Activated T-helper 9 cell treated with anti-CD3 and anti-CD28 coated beads, Interleukin-2, amount 50 U/mL, for 16 hours (primary cell): ENCODE data around the gene ARHGAP6.
"Not testable (repeated sequence)": the region's sequence is repeated elsewhere in the genome, so short reads cannot be mapped to it uniquely, and the experiment has no call there.

Source experiments
- DNase-seq: peaks from one replicate; pipeline ENCODE4 v3.0.0-alpha.2; 2020; ENCODE audit warnings: low read depth

The ARHGAP6 gene

GRCh38 chrX:11519234-11519633 lies 146.5 kb downstream of the ARHGAP6 start:
- DNase-seq = not testable (repeated sequence)

- DNase-seq = no peak
Measured at GRCh38 chrX:11509786-11510185, 155.9 kb downstream of the ARHGAP6 start.

GRCh38 chrX:11504234-11504633 lies 161.5 kb downstream of the ARHGAP6 start:
- DNase-seq = no peak

- DNase-seq = no peak
Measured at GRCh38 chrX:11499076-11500044, 166.4 kb downstream of the ARHGAP6 start.

DNA sequence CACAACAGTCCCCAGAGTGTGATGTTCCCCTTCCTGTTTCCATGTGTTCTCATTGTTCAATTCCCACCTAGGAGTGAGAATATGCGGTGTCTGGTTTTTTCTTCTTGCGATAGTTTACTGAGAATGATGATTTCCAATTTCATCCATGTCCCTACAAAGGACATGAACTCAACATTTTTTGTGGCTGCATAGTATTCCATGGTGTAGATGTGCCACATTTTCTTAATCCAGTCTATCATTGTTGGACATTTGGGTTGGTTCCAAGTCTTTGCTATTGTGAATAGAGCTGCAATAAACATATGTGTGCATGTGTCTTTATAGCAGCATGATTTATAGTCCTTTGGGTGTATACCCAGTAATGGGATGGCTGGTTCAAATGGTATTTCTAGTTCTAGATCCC lies 174.3 kb downstream of the ARHGAP6 start:
- DNase-seq = not testable (repeated sequence)

GRCh38 chrX:11484290-11484689 lies 181.4 kb downstream of the ARHGAP6 start:
- no peak for DNase-seq

GRCh38 chrX:11481035-11481434 lies 184.7 kb downstream of the ARHGAP6 start:
- no peak for DNase-seq

DNA sequence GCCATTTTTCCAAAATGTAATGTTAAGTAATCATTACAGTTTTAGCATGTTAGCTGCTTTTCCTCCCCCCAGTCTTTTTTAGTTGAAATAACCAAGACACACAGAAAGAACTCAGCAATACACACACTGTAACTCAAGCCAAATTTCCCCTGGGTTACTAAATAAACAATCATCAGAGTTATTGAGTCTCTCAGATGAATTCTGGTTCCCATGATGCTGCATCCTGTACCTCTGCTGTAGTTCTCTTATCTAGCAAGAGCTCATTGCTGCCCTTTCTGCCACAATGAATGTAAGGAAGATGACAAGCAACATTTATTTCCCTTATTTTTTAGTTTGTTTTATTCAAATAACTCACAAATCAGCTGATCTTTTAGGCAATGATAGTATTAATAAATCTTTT lies 185.1 kb downstream of the ARHGAP6 start:
- no peak for DNase-seq

DNA sequence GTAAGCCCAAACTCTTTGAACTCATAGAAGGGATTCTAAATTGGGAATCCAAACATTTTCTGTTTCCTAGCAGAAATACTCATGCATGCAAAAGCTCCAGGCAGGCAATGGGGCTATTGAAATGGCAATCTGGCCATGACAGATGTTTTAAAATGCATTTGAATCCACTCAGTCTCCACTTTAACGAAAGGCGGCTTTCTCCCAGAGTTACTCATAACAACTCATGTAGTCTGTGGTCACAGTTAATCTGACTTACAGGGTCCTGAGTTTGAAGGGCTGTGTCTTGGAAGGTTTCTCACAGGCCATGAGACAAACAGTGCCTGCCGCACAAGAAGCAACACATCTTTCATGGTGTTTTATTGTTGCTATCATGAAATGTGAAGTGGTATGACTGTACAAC lies 186.8 kb downstream of the ARHGAP6 start:
- no peak for DNase-seq

DNA sequence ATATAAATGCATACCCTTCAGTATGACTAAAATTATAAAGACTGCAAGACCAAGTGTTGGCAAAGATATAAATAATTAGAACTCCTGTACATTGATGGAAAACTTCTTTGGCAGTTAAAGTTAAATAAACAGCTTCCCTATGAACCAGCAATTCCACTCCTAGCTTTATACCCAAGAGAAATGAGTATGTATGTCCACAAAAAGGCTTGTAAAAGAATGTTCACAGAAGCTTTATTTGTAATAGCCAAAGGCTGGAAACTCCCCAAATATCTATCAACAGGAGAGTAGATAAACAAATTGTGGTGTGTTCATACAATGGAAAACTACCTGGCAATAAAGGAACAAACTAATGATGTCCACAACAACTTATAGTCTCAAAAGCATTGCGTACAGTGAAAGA lies 187.7 kb downstream of the ARHGAP6 start:
- no peak for DNase-seq

- DNase-seq = no peak
Measured at GRCh38 chrX:11474576-11474975, 191.1 kb downstream of the ARHGAP6 start.

DNA sequence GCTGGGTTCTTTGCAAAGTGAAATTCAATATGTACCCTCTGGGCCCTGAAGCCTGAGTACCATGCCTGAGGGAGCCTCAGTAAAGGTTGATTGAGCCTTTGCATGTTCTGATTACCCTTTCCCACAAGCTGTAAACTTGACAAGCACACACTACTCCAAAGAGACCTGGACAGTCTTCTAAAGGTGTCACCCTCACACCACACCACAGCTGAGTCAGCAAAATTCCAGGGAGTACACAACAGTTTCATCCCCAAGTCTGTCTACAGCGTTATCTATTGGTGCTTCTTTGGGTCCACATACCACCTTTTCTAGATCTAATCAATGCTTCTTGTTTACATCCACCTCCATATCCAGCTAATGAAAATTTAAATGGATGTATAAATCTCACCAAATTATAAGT lies 191.7 kb downstream of the ARHGAP6 start:
- DNase-seq = no peak

DNA sequence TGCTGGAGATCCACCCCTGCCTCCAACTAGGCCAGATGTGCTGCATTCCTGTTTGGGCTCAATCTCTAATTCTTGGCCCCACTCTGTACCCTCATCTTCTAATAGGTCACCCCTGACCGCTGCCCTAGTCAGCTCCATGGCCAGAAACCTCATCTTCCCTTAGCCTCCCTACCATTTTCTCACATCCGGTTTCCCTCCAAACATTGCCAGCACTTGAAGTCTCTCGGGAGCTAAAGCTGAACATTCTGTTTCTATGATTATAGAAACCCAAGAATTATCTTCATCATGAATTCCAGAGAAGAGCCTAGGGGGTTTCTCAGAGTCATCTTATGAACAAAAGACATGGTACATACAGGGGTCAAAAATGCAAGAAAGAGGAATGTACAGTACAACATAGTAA lies 192.8 kb downstream of the ARHGAP6 start:
- DNase-seq = no peak

- no peak for DNase-seq
Measured at GRCh38 chrX:11472381-11472780, 193.3 kb downstream of the ARHGAP6 start.

DNA sequence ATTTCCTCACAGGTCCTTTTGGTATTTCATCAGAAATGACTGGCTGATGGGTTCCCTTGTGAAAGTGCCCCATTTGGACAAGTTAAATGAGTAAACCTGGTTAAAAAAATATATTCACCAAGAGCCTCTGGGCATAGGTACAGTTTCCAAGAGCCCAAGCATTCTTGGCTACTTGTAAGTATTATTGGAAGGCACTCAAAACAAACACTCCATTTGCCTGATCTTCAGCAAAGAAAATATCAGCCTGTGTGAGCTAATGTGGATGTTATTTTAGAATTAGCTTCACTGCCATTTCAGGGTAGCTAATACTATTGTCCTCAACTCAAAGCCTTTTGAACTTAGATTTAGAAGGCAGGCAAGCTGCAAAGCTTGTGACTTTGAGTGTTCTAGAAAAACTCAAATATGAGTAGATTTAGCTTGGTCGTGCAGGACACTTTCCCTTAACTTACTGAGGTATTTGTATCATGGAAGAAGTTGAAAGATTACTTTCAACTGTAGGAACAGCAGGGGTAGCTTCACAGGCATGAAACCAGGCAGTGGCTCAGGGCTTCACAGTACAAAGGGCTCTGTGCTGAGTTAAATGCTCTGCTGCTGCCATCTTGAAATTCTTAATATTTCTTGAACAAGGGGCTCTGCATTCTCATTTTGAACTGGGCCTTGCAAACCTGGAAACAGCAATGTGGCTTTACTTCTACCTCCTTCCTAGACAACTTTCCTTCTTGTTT lies 195.3 kb downstream of the ARHGAP6 start:
- DNase-seq = no peak

DNA sequence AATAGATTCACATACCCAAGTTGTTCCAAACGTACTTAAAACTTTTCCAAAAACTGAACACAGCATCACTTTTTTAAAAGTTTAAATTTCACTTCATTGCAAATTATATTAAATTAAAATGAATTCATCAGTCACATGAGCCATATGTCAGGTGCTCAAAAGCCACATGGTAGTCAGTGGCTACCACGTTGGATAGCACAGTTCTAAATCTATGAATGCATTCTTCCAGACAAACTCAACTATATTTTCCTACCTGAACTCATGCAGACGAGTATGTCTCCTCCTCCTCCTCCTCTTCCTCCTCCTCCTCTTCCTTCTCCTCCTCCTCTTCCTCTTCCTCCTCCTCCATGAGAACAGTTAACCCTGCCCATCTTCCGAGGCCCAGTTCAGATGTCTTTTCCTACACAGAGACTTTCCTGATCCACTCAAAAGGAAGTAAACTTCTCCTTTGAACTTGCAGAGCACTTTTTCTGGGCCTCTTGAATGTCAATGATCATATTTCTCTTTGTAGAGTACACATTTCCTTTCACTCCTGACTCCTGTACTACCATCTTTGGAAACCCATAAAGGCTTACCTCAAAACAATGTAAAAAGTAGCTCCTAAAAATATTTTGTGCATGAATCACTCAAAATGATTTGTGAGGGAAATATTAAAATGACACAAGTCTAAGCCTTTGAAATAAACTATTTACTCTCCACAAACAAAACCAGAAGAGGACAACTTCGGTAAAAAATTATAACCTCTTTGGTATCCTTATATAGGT lies 199.9 kb downstream of the ARHGAP6 start:
- no peak for DNase-seq

DNA sequence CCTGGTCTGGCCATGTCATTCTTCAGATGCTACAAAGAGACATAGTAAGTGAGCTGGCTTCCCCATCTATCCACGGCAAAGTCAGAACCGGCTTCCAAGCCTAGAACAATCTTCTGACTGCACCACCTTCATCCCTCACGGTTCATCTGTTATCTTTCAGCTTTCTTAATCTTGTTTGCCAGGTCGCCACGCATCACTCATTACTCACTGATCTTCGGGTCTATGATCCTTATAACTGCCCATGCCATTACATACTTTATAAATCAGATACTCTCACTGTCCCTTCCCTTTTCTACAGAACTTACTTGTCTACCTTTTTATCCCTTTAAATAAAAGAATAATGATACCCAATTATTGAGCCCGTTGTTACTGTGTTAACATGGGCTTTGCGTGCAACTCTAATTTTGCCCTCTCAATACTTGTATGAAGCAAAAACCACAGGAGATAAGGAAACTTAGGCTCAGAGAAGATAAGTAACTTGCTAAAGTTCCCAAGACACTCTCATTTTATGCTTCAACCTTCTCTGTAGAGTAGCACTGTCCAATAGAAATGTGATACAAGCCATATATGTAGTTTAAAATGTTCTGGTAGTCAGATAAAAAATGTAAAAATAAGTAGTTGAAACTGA lies 200.8 kb downstream of the ARHGAP6 start:
- no peak for DNase-seq

DNA sequence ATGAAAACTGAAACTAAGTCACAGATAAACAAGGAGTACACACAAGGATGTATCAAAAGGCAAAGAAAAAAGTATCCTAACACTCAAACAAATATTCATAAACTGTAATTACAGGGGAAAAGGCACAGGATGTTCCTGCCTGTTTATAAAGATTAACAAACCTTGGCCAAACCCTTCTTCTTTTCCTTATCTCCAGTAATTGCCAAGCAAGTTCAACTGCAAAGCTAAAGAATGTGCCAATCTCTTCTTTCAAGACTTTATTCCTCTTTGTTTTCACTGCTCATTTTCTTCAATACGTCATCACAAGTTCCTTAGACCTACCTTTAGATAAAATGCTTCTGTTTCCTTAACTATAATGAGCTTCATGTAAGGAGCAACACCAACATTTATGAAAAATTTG lies 201.3 kb downstream of the ARHGAP6 start:
- DNase-seq = no peak

DNA sequence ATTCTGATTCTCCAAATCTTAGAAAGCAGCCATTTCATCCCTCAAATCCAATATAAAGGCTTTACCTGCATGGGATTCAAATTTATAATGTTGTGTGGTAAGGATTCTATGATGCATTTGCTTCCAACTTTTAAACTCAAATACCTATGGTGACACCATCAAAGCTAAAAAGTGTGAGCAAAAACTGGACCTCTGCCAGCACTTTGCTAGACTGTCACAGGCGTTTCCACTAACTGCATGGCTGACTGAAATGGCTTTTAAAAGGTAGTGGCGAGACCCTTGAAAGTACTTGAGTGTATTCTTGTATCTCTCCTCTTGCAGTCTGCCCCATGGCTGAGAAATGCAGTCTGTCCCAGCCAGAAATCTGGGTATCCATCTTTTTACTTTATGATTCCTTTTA lies 203.1 kb downstream of the ARHGAP6 start:
- no peak for DNase-seq

DNA sequence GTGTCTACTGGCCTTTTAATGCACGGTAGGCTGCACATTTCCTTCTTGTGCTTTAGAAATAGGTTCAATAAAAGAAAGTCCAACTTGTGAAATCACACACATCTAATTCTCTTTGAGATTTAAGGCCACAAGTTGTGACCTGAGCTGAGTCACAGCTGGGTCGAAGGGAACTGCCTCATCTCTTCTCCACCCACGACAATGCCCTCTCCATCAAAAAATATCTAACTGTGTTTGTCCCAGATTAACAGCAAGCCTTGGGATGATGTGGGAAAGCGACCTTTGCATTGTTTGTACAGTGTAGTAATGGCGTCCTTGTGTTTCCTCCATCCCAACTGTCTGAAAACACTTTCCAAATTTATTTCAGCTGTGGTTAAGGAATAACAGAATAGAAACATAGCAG lies 203.6 kb downstream of the ARHGAP6 start:
- no peak for DNase-seq

DNA sequence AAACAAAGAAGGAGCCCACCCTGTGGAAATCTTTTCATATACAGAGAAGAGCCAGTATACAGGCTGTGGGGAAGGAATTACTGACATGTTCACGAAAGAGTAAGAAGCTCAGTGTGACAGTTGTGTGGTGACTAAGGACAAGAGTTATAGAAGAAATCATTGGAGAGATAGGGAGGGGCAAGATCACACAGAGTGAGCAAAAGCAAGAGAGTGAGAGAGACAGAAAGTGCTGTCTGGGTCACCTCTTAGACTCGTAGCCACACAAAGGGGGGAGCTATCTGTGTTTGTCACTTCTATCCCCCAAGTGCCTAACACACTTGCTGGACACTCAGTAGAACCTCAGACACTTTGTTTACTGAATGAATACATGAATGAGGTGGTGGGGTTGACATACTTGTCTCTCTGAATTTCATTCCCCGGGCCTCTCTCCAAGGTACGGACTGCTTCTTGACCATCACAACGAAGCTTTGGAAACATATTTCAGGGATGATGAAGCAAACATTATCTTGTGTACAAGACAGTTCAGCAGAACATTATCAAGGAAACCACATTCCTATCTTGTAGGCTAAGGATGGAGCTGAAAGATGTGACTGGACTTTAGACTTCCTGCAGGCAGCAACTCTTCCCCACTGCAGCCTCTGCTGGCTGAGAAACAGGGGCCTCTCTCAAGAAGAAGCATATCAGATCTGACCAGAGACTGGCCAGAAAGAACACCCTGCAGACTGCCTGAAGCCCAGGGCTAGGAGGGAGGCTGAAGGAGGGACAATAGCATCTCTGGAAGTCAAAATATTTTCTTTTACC lies 204.3 kb downstream of the ARHGAP6 start:
- no peak for DNase-seq
